HPDE6-E6E7 (cell line): ENCODE data around the gene IGDCC3.

Source experiments
- DNase-seq: peaks from one replicate; pipeline ENCODE4 v3.0.0; 2011; ENCODE audit warnings: missing footprints; ENCODE audit errors: extremely low spot score

IGDCC3 gene

GRCh38 chr15:65343374-65343981 is 34.3 kb downstream of the IGDCC3 start:
- no peak for DNase-seq

GRCh38 chr15:65342493-65342892 is 35.3 kb downstream of the IGDCC3 start:
- no peak for DNase-seq

GRCh38 chr15:65339920-65340319 is 37.9 kb downstream of the IGDCC3 start:
- no peak for DNase-seq

GRCh38 chr15:65339416-65339815 is 38.4 kb downstream of the IGDCC3 start:
- DNase-seq: no peak

- no peak for DNase-seq
These were observed 39.0 kb downstream of the IGDCC3 start for GRCh38 chr15:65338823-65339222.

GRCh38 chr15:65338366-65338765 is 39.4 kb downstream of the IGDCC3 start:
- DNase-seq: no peak

- no peak for DNase-seq
These were observed 40.2 kb downstream of the IGDCC3 start for GRCh38 chr15:65337436-65338070.

- DNase-seq: no peak
These were observed 41.0 kb downstream of the IGDCC3 start for GRCh38 chr15:65336493-65337435.

GRCh38 chr15:65335278-65336055 is 42.3 kb downstream of the IGDCC3 start:
- DNase-seq: no peak

- DNase-seq: no peak
These were observed 43.1 kb downstream of the IGDCC3 start for GRCh38 chr15:65334586-65335231.

GRCh38 chr15:65333856-65334255 is 43.9 kb downstream of the IGDCC3 start:
- DNase-seq: no peak

- DNase-seq: no peak
These were observed 44.5 kb downstream of the IGDCC3 start for GRCh38 chr15:65333148-65333820.

GRCh38 chr15:65332391-65333147 is 45.2 kb downstream of the IGDCC3 start:
- no peak for DNase-seq

GRCh38 chr15:65331811-65332210 is 46.0 kb downstream of the IGDCC3 start:
- no peak for DNase-seq

- no peak for DNase-seq
These were observed 46.7 kb downstream of the IGDCC3 start for GRCh38 chr15:65330934-65331645.

GRCh38 chr15:65329984-65330735 is 47.6 kb downstream of the IGDCC3 start:
- DNase-seq: no peak

- DNase-seq: no peak
These were observed 48.4 kb downstream of the IGDCC3 start for GRCh38 chr15:65329288-65329983.
